ENCODE results near the gene PNLIP.

Gene PNLIP

DNA sequence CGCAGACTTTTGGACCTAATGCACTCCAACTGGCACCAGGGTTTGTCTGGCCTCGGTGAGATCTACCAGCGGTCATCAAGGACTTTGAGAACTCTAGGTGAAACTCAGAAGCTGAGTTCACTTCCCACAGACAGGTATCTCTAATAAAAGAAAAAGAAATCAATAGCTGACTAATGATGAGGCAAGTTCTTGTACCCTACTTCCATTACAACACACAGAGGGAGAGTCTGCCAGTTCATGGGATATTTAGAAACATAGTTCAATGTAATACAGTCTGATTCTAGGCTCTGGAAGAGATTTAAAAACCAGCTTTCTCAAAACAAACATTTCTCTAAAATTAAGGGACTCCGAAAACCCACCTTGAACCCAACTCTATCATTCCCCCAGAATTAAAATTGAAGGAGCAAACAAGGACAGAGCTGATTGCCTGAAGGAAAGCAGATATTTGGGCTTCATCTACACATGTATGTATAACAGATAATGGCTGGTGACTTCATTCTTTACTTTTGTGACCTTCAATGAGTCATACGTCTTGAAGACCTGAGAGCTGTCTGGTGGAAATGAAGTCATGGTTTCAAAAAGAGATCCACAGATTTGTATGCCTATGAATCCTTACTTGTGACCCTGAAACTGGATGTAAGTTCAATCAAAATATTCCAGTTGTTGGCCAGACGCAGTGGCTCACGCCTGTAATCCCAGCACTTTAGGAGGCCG lies 42.3 kb downstream of the PNLIP start:
- no peak for DNase-seq

DNA sequence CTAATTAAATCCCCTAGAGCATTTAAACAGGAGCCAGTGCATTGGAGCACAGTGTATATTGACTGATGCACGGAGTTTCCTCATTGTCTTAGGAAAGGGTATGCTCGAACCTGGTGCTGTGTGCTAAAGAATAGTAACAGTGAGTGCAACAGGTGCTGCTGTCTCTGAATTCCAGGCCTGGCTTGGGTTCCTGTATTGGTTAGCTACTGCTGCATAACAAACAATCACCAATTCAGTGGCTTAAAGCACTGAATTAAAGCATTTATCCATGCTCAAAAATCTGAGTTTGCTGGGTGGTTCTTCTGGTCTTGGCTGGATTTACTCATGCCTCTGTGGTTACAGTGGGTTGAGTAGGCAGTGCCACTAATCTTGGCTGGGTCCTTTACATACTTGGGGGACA lies 43.3 kb downstream of the PNLIP start:
- no peak for DNase-seq

DNA sequence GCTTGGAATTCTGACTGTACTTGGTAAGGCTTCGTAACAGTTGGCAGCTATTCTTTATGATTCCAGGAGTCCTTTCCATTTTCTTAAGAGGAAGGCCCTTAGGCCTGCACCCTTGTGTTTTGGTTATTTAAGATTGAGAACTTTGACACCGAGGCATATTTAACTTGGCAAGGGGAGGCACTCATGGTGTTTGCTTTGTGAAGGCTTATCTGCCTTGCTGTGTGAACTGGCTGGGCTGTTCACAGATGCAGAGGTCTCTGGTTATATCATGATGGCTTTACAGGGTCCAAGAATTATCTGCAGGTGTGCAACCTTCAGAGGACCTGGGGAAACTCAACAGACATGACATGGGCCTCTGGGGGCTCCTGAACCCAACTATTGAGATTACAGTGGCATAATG lies 44.2 kb downstream of the PNLIP start:
- no peak for DNase-seq

DNA sequence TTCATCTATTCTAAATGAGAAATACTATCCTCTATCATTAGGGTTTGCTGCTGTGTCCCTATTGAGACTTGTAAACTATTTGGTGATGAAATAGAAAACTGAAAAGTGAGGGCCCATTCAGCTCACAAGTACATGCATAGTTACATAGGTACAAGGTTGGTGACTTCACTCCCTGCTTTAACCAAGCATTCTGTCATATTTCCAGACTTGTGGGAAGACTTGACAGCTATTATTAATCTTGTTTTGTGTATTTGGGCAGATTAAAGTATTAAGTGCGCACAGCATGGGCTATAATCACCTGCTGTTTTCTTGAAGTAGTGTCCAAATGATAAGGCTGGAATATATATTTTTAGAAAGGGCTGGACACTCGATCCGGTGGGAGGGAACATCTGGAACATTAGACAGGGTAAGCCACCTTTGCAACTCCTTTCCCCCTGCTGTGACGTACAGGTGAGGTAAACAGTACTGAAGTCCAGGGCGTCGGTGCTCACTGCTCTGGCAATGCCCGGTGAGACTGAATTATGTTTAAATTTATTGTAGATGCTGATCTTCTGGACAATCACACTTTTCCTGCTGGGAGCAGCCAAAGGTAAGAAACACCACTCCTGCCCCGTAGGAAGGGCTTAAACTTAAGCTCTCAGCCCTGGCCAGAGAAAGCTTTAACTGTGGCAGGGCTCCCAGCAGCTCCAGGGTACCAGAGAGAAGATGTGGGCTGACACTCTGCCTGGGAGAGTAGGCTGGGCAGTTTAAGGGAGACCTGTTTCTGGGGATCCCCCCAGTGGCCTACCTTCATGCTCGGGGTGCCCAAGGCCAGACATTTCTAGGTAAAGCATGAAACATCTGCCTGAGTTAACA lies 45.1 kb downstream of the PNLIP start, which contains the start of gene PNLIPRP1:
Gene PNLIPRP1 (plus strand): TSS at position 370 of the 855 bp plus-strand sequence. CDS start 171 bp downstream, at position 541.
- no peak for DNase-seq

DNA sequence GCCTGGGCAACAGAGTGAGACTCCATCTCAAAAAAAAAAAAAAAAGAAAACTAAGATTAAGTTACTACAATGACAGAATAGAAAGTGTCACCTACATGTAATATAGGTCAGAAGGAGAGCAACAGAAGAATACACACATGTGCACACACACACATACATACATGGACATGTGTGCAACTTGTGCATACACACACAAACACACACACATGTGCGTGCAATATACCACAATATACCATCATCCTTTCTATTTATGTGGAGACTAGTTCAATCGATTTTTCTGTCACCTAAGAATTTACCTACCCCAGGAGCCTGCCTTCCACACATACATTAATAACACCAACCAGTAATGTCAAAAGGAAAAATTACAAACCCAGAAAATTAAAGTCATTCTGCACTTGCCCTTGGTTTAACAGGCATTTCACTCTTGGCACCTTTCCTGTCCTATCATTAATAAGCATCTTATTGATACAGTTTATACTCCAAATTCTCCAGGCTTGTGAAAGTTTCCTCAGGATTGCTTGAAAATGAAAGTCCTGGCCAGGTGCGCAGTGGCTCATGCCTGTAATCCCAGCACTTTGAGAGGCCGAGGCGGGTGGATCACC lies 47.5 kb downstream of the PNLIP start:
- no peak for DNase-seq

DNA sequence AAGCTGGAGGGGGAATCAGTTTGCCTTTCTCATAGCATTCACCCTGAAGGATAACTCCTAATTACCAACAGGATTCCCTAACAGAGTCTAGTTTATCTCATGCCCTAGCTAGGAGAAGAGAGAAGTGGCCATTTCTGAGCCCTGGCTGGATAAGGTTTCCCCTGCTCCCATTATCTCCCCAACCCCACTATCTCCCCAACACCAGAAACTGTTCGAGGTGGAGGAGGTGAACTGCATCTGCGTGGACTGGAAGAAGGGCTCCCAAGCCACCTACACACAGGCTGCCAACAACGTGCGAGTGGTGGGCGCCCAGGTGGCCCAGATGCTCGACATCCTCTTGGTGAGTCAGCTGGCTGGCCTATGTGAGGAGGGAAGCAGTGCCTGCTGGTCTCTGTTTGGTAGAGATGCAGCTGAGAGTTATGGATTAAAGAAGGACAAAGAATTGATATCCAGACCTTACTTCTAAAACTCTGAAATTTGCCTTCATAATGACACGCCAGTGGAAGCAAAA lies 48.8 kb downstream of the PNLIP start:
- no peak for DNase-seq

DNA sequence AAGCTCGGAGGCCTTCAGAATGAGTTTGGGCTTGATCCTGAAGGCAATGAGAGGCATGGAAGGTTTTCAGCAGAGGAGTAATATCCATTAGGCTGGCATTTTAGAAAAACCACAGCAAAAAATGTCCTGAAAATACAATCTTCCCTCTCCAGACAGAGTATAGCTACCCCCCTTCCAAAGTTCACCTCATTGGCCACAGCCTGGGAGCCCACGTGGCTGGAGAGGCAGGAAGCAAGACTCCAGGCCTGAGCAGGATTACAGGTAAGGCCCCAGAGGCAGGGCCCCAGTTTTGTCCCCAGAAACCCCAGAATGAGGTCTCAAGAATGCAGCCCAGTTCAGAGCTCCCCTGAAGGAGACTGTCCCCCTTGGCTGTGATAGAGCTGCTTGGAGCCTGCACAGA lies 50.3 kb downstream of the PNLIP start:
- DNase-seq = no peak

DNA sequence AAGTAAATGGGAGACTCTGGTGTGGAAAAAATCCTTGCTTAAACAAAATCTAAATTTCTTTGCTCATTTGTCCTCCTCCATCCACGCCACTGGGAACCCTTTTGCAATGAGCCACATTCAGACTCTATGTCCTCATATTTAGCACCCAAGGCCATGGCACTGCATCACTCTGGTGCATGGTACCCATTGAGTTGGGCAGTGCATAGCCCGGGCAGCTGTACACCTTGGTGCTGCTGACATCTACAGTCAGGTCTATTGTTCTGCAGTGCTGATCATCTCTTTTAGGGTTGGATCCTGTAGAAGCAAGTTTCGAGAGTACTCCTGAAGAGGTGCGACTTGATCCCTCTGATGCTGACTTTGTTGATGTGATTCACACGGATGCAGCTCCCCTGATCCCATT lies 51.8 kb downstream of the PNLIP start:
- DNase-seq = no peak

DNA sequence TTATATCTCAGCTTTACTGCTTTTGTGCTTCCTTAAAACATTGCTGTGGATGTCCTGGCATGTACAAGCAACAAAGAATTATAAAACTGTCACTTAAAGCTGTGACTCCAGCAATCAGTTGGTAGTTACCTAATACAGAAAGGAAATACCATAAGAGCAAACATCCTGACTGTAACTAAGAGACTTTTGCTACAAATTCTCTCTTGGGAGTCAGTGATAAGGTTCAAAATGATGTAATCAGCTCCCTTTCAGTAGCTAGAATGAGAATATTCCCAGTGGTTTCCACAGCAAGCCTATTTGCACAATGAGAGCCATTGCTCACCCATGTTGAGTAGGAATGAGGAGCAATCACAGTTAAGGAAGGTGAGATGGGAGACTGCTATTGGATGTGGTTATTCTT lies 52.6 kb downstream of the PNLIP start:
- no peak for DNase-seq

DNA sequence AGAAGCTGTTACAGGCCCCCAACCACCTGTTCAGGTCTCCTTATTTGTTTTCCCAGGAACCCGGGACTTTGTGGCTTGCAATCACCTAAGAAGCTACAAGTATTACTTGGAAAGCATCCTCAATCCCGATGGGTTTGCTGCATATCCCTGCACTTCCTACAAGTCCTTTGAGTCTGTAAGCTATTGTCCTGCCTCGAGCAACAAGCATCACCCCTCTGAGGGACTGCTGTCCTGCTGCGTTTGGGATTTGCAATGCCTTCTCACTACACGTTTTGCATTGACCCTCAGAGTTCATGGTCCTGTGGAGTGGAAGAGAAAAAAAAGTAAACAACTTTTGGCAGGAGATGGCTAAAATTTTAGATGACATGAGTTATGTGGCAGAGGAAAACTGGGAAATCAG lies 54.3 kb downstream of the PNLIP start:
- DNase-seq = no peak

DNA sequence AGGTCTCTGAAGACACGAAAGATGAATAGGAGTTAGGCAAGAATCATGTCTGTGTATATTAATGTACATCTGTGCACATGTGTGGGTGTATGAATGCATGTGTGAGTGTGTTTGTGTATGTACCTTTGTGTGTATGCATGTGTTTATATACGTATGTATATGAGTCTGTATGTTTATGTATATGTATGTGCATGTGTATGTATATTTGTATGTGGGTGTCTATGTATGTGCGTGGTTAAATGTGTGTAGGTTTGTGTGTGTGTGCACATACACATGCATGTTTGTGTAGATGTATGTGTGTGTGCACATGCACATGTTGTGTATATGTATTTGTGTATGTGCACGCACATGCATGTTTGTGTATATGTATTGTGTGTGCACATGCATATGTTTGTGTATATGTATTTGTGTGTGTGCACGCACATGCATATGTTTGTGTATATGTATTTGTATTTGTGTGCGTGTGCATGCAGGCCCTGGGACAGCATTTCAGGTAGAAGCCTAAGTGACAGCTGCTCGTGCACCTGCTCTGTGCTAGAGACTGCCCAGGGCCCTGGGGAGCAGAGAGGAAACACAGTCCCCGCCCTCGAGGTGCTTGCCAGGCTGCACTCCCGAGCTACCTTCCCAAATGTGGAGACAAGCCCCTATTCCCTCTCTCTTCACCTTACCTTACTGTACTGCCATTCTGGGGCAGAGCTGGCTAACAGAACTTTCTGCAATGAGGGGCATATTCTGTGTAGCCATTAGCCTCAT lies 57.1 kb downstream of the PNLIP start:
- no peak for DNase-seq

DNA sequence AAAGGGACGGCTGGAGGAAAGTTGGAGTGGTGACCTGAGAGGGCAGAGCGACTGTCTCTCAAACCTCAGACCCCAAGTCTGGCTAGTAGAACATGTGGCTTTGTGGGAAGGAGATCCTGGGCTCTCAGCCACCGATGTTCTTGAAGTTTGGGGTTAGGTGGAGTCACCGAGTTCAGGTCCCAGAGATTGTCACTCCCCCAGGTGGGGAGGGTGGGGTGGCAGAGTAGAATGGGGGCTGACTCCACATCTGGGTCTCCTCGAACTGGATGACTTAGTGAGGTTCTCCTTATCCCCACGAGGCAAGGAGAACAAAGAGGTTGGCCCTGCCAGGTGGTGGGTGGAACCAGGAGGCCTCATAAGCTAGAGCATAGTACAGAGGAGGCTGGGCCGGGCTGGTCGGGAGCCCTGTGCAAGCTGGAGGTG lies 60.3 kb downstream of the PNLIP start:
- DNase-seq = no peak

DNA sequence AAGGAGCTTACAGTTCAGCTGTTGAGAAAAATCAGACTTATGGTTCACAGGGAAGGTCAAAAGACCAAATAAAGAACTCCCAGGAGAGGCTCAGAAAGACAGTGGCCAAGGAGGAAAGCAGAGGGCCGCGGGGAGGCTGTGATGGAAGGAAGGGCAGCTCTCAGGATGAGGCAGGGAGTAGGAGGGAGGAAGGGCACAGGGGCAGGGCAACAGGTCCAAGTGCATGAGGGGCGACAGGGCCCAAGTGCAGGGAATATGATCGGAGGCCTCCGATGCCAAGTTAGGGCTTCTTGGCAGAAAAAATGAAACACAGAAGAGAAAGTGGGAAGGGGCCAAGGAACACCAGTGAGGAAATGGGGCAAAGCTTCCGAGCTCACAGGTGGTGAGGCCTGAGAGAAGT lies 61.6 kb downstream of the PNLIP start:
- no peak for DNase-seq

DNA sequence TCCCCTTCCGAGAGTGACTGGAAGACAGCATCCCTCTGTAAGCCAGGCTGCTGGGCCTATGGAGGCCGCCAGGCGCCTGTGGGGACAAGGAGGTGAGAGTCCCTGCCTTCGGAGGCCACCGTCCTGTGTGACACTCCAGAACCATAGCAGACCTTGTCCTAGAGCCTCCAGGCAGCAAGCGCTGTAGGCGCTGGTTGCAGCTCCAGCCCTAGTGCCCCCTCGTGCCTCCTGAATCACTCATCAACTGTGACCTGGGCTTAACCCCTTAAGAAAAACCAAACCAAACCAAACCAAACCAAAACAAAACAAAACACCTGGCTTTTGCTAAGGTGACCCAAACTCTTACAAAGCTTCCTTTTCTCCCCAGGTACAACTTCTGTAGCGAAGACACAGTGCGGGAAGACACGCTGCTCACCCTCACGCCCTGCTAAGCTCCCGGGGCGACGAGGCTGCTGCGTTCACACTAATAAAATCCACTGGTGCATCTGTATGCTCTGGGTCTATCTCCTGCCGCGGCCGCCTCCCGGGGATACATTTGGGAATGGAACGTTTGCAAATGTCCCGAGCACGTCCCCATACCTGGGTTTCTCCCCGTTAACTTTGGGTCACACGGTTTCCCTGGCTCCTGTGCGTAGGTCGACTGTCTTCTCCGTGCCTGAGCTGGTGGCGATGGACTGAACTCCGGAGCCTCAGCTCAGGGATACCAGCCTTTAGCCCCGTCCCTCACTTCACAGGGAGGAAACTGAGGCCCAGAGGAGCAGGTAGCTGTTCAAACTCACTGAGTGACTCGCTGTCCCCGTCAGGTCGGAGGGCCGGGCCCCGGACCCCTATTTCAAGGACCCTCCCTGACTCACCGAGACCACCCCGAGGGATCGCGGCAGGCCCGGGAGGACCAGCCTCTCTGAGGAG lies 63.2 kb downstream of the PNLIP start:
- DNase-seq = no peak

DNA sequence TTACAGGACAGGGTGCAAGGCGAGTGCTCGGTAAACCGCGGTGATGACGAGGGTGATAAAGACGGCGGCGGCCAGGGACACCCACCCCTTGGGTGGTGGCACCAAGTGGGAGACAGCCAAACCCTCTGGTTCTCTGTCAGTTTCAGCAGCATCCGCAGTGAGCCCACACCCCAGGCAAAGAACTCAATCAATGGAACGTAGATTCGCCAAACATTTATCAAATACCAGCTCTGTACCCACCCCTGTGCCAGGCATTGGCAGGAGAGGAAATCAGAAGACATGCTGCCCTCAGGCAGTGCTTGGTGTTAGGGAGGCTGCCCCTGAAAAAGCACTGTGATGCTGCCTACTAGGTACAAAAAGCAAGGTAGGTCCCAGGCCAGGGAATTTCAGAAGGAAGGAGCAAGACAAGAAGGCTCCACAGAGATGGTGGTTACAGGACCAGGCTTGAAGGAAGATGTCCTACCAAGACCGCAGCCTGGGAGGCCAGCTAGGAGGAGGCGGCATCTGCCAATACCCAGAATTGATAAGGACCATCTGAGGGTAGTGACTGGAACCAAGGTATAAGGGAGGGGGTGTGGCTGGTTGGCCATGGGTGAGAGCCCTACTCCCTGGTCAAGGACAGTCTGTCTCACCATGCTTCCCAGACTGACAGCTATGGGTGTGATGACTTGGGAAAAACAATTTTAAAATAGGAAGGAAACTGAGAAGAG lies 64.9 kb downstream of the PNLIP start:
- no peak for DNase-seq

DNA sequence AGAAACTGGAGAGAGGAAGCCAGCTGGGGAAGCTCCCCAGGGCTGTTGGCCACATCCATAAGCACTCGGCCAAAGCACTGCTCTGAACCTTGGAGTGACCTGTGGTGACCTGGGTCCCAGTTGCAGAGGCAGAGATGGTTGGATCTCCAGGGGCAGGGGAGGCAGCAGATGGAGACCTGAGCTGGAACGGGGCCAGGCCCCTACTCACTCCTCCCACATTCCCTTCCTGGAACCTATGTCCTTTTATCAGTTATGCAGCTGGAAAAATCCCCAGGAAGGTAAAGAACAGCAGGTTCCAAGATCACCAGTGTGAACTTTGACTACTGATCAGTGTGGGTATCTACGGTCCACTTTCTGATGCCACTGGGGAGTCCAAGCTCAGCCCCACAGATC lies 65.4 kb downstream of the PNLIP start:
- DNase-seq = no peak

DNA sequence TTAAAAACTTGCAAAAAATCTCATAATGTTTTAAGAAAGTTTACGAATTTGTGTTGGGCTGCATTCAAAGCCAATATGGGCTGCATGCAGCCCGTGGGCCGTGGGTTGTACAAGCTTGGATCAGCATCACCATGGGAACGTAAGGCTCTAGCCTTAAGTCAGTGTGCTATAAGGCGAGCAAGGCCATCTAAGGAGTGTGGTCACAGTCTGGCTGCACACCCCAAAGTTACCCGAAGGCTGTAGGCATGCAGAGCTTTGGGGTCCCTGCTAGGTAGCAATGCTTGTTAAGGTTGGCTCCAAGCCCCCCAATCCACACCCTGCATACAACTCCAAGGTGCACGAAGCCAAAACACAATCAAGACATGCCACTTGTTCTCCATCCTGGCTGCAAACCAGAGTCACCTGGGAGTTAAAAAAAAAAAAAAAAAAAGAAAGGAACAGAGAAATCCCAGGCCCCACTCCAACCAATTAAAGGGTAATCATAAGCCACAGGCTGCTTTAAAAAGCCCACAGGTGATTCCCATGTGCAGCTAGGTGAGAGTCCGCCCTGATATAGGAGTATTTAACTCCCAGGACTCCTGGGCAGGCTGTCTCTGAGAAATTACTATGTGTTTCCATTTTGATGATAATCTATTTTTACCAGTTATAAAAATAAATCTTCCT lies 66.5 kb downstream of the PNLIP start:
- DNase-seq = no peak

DNA sequence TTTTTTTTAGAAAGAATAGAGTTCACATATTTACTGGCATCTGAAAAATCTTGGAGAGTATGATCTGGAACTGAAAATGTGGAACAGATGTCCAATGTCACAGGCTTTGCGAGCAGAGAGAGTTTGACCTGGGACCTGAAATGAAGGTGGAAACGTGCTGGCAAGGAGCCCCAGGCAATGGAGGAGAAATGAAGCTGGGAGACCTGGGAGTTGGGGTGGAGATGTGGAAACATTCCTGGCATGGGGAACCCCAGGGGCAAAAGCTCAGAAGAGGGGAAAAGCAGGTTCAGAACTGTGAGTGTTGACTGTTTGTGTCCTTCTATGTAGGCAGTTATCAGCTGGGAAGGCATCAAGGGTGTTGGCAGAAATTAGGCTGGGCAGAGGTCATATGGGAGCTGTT lies 67.7 kb downstream of the PNLIP start:
- DNase-seq = no peak

DNA sequence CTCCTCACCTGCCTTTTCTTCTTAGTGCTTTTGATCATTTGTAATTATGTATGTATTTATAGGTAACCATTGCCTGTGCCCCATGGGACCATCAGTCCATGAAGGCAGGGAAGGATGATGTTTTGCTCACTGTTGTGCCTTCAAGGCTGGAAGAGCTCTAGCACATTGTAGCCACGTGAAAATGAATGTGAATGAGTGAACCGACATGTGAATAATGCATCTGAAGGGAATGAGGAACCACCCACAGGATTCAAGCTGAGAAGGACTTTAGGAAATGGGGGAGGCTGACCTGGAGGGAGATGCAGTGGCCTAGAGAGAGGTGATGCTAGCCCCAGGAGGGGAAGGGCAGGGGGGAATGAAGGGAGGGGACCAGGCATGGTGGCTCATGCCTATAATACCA lies 69.1 kb downstream of the PNLIP start:
- no peak for DNase-seq

DNA sequence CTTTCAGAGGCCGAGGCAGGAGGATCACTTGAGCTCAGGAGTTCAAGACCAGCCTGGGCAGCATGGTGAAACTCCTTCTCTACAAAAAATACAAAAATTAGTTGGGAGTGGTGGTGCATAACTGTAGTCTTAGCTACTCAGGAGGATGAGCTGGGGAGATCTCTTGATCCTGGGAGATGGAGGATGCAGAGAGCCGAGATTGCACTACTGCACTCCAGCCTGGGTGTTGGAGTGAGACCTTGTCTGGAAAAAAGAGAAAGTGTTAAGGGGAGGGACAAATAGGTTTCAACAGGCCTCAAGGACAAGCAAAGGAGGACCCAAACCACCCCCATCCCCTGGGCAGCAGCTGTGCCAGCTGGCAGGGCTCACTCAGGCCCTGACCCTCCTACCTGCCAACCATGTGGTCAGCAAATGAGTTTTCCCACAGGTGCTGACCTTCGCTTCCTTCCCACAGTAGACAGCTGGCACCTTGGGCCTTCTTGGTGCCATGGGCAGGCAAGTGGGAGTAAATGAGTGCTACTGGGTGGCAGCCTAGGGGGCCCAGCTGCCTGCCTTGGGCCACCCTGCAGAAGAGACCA lies 69.6 kb downstream of the PNLIP start:
- no peak for DNase-seq

All from activated CD4-positive, alpha-beta T cell treated with anti-CD3 and anti-CD28 coated beads, Interleukin-2, amount 50 U/mL, for 1 hour (primary cell).